Measurements from ENCODE around the gene FSTL4.

- TF ChIP-seq, protein P1, sequence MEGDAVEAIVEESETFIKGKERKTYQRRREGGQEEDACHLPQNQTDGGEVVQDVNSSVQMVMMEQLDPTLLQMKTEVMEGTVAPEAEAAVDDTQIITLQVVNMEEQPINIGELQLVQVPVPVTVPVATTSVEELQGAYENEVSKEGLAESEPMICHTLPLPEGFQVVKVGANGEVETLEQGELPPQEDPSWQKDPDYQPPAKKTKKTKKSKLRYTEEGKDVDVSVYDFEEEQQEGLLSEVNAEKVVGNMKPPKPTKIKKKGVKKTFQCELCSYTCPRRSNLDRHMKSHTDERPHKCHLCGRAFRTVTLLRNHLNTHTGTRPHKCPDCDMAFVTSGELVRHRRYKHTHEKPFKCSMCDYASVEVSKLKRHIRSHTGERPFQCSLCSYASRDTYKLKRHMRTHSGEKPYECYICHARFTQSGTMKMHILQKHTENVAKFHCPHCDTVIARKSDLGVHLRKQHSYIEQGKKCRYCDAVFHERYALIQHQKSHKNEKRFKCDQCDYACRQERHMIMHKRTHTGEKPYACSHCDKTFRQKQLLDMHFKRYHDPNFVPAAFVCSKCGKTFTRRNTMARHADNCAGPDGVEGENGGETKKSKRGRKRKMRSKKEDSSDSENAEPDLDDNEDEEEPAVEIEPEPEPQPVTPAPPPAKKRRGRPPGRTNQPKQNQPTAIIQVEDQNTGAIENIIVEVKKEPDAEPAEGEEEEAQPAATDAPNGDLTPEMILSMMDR (IDR thresholded peaks at IDR 0.05): no peak
- TF ChIP-seq POLR2A (IDR thresholded peaks at IDR 0.05): no peak
Observed at GRCh38 chr5:133319905-133320520, 292.3 kb downstream of the FSTL4 start.

All from uterus (tissue), 2 donors.